SHP77 (cell line): ENCODE measurements around the gene PCDHGA8.
"Not testable (repeated sequence)": the region's sequence is repeated elsewhere in the genome, so short reads cannot be mapped to it uniquely, and the experiment has no call there.

Experiments
- DNase-seq, 2 experiments: peaks; one replicate each; lab custom pipeline; 2025; lab: John Stamatoyannopoulos, UW

The PCDHGA8 gene

DNA sequence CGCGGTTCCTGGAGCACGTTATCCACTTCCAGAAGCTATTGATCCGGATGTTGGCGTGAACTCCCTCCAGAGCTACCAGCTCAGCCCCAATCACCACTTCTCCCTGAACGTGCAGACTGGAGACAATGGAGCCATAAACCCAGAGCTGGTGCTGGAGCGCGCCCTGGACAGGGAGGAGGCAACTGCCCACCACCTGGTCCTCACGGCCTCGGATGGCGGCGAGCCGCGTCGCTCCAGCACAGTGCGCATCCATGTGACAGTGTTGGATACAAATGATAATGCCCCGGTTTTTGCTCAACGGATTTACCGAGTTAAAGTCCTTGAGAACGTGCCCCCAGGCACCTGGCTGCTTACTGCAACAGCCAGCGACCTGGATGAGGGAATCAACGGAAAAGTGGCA lies 11.0 kb downstream of the PCDHGA8 start:
- no peak for DNase-seq

- not testable (repeated sequence) for DNase-seq
Measured at GRCh38 chr5:141407790-141408505, 15.5 kb downstream of the PCDHGA8 start, which contains the start of gene PCDHGB6. PCDHGB6 (plus strand) TSS chr5:141408021; CDS start chr5:141408203, 182 bp downstream.

DNA sequence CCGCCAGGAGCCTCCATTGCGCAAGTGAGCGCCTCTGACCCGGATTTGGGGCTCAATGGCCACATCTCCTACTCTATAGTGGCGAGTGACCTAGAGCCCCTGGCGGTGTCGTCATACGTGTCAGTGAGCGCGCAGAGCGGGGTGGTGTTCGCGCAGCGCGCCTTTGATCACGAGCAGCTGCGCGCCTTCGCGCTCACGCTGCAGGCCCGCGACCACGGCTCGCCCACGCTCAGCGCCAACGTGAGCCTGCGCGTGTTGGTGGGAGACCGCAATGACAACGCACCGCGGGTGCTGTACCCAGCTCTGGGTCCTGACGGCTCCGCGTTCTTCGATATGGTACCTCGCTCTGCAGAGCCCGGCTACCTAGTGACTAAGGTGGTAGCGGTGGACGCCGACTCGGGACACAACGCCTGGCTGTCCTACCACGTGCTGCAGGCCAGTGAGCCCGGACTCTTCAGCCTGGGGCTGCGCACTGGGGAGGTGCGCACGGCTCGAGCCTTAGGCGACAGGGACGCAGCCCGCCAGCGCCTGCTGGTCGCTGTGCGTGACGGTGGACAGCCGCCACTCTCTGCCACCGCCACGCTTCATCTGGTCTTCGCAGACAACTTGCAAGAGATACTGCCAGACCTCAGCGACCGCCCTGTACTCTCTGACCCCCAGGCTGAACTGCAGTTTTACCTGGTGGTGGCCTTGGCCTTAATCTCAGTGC lies 17.3 kb downstream of the PCDHGA8 start:
- DNase-seq = no peak

GRCh38 chr5:141411575-141411974 lies 19.1 kb downstream of the PCDHGA8 start:
- no peak for DNase-seq

DNA sequence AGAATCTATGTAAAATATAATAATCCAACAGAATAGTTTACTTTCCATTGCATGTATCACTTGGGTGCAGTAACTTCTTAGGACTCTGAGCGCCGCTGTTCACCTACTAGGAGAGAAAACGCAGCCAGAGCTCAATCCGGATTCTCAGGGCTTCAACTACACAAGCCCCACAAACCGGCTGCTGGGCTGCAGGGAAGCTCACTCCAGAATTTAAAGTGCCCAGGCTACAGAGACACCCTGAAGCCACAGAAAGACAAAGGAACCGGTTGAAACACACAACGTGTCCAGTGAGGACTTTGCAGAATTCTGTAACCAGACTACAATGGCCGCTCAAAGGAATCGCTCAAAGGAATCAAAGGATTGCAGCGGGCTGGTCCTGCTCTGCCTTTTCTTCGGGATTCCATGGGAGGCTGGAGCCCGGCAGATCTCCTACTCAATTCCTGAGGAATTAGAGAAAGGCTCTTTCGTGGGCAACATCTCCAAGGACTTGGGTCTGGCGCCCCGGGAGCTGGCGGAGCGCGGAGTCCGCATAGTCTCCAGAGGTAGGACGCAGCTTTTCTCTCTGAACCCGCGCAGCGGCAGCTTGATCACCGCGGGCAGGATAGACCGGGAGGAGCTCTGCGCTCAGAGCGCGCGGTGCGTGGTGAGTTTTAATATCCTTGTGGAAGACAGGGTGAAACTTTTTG lies 20.6 kb downstream of the PCDHGA8 start, which contains the start of gene PCDHGA10:
Gene PCDHGA10, plus strand, starts transcription at position 134 of the 686 bp plus-strand sequence. Its CDS starts 189 bp downstream, at position 323.
- DNase-seq = peak; percentile 67 to 69

- DNase-seq = no peak
Measured at GRCh38 chr5:141413540-141414069, 21.2 kb downstream of the PCDHGA8 start.

DNA sequence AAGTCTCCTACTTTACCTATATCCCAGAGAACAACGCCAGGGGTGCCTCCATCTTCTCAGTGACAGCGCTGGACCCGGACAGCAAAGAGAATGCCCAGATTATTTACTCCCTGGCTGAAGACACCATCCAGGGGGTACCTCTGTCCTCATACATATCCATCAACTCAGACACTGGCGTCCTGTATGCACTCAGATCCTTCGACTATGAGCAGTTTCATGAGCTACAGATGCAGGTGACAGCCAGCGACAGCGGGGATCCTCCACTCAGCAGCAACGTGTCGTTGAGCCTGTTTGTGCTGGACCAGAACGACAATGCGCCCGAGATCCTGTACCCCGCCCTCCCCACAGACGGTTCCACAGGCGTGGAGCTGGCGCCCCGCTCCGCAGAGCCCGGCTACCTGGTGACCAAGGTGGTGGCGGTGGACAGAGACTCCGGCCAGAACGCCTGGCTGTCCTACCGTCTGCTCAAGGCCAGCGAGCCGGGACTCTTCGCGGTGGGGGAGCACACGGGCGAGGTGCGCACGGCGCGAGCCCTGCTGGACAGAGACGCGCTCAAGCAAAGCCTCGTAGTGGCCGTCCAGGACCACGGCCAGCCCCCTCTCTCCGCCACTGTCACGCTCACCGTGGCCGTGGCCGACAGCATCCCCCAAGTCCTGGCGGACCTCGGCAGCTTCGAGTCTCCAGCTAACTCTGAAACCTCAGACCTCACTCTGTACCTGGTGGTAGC lies 22.3 kb downstream of the PCDHGA8 start:
- not testable (repeated sequence) for DNase-seq

DNA sequence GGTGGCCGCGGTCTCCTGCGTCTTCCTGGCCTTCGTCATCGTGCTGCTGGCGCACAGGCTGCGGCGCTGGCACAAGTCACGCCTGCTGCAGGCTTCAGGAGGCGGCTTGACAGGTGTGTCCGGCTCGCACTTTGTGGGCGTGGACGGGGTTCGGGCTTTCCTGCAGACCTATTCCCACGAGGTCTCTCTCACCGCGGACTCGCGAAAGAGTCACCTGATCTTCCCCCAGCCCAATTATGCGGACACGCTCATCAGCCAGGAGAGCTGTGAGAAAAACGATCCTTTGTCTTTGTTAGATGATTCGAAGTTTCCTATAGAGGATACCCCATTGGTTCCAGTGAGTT lies 22.8 kb downstream of the PCDHGA8 start:
- DNase-seq = not testable (repeated sequence)

GRCh38 chr5:141417494-141418172 lies 25.2 kb downstream of the PCDHGA8 start, which contains the start of gene PCDHGB7:
PCDHGB7 (plus strand) TSS chr5:141417677; CDS start chr5:141417860, 183 bp downstream.
- peak; percentile 9 to 31 for DNase-seq

GRCh38 chr5:141419074-141419880 lies 26.8 kb downstream of the PCDHGA8 start:
- DNase-seq = no peak

- DNase-seq = no peak
Measured at GRCh38 chr5:141420855-141421488, 28.5 kb downstream of the PCDHGA8 start, which contains the start of gene PCDHGA11. PCDHGA11 (plus strand) TSS chr5:141421051; CDS start chr5:141421228, 177 bp downstream.

DNA sequence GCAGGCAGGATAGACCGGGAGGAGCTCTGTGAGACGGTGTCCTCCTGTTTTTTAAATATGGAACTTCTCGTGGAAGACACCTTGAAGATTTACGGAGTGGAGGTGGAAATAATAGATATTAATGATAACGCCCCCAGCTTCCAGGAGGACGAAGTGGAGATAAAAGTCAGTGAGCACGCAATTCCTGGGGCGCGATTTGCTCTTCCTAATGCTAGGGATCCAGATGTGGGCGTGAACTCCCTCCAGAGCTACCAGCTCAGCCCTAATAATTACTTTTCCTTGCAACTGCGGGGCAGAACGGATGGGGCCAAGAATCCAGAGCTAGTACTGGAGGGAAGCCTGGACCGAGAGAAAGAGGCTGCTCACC lies 29.0 kb downstream of the PCDHGA8 start:
- no peak for DNase-seq

- DNase-seq = no peak
Measured at GRCh38 chr5:141422742-141423291, 30.4 kb downstream of the PCDHGA8 start.

DNA sequence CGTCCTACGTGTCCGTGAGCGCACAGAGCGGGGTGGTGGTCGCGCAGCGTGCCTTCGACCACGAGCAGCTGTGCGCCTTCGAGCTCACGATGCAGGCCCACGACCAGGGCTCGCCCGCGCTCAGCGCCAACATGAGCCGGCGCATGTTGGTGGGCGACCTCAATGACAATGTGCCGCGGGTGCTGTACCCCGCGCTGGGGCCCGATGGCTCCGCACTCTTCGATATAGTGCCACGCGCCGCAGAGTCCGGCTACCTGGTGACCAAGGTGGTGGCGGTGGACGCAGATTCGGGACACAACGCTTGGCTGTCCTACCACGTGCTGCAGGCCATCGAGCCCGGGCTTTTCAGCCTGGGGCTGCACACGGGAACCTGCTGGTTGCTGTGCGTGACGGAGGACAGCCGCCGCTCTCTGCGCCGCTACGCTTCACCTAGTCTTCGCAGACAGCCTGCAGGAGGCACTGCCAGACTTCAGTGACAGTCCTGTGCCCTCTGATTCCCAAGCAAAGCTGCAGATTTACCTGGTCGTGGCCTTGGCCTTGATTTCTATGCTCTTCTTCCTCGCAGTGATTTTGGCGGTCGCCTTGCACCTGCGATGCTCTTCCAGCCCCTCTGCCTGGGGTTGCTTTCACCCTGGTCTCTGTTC lies 35.5 kb downstream of the PCDHGA8 start:
- DNase-seq = no peak

DNA sequence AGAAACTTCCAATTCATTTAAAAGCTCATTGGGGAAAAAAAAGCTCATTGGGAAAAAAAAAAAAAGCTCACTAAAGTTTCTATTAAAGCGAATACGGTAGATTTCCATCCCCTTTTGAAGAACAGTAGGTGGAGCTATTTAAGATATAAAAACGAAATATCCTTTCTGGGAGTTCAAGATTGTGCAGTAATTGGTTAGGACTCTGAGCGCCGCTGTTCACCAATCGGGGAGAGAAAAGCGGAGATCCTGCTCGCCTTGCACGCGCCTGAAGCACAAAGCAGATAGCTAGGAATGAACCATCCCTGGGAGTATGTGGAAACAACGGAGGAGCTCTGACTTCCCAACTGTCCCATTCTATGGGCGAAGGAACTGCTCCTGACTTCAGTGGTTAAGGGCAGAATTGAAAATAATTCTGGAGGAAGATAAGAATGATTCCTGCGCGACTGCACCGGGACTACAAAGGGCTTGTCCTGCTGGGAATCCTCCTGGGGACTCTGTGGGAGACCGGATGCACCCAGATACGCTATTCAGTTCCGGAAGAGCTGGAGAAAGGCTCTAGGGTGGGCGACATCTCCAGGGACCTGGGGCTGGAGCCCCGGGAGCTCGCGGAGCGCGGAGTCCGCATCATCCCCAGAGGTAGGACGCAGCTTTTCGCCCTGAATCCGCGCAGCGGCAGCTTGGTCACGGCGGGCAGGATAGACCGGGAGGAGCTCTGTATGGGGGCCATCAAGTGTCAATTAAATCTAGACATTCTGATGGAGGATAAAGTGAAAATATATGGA lies 38.1 kb downstream of the PCDHGA8 start, which contains the start of gene PCDHGA12:
Gene PCDHGA12, plus strand, starts transcription at position 176 of the 782 bp plus-strand sequence. Its CDS starts 253 bp downstream, at position 429.
- DNase-seq = no peak

- no peak for DNase-seq
Measured at GRCh38 chr5:141431286-141431685, 38.9 kb downstream of the PCDHGA8 start.

DNA sequence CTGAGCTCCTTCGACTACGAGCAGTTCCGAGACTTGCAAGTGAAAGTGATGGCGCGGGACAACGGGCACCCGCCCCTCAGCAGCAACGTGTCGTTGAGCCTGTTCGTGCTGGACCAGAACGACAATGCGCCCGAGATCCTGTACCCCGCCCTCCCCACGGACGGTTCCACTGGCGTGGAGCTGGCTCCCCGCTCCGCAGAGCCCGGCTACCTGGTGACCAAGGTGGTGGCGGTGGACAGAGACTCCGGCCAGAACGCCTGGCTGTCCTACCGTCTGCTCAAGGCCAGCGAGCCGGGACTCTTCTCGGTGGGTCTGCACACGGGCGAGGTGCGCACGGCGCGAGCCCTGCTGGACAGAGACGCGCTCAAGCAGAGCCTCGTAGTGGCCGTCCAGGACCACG lies 39.9 kb downstream of the PCDHGA8 start:
- DNase-seq = not testable (repeated sequence)

DNA sequence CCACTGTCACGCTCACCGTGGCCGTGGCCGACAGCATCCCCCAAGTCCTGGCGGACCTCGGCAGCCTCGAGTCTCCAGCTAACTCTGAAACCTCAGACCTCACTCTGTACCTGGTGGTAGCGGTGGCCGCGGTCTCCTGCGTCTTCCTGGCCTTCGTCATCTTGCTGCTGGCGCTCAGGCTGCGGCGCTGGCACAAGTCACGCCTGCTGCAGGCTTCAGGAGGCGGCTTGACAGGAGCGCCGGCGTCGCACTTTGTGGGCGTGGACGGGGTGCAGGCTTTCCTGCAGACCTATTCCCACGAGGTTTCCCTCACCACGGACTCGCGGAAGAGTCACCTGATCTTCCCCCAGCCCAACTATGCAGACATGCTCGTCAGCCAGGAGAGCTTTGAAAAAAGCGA lies 40.3 kb downstream of the PCDHGA8 start:
- not testable (repeated sequence) for DNase-seq
